SK-N-SH (cell line): ENCODE results near the gene SULT2B1. TPM values are rescaled to one million over a fixed set of nuclear protein-coding genes. Genes with fewer than 3 reads are reported as not detected.

Source experiments
- CTCF ChIA-PET: fragments of 300-600, 350-600 bp; formaldehyde crosslinking; extraction: SDS; loops from one replicate; lab custom pipeline; 2021; lab: Yijun Ruan, JAX
- POLR2A ChIA-PET: fragments of 350-600 bp; sonication (Branson Sonifier 250); formaldehyde crosslinking; extraction: SDS; loops from one replicate; lab custom pipeline; 2020; ENCODE audit warnings: antibody characterized with exemption, inconsistent platforms; lab: Yijun Ruan, JAX
- DNase-seq: peaks from one replicate; pipeline ENCODE4 v3.0.0; 2012
- H2AFZ ChIP-seq: fragments of 200-600 bp; sonication (generic); 2 replicates; pipeline ENCODE4 v1.8.1; 2016; ENCODE audit warnings: antibody characterized with exemption, mild to moderate bottlenecking, low read depth
- H3F3A ChIP-seq: fragments of 200-600 bp; sonication (generic); replicated peaks from 2 replicates; pipeline ENCODE3; 2016; ENCODE audit warnings: antibody characterized with exemption, mild to moderate bottlenecking; ENCODE audit not compliant: insufficient read depth
- H3K27ac ChIP-seq, 2 experiments: fragments of 200-500 bp in 1 of 2; fragments of 200-600 bp in 1 of 2; sonication (Bioruptor generic) in 1 of 2; sonication (generic), shearing (Covaris generic) in 1 of 2; 2 replicates each; pipeline versions ENCODE4 v1.5.1 to v1.6.1; 2014 to 2016; ENCODE audit warnings: low read depth in 2 of 2, inconsistent platforms in 1 of 2, low read length in 1 of 2, mild to moderate bottlenecking in 1 of 2, mixed read lengths in 1 of 2
- H3K27me3 ChIP-seq: fragments of 200-600 bp; sonication (generic), shearing (Covaris generic); 2 replicates; pipeline ENCODE4 v1.6.1; 2016; ENCODE audit warnings: mixed run types; ENCODE audit not compliant: insufficient read depth
- H3K36me3 ChIP-seq, 2 experiments: fragments of 200-500 bp in 1 of 2; fragments of 200-600 bp in 1 of 2; sonication (Bioruptor generic) in 1 of 2; sonication (generic) in 1 of 2; replicated peaks in 1 of 2; 2 replicates each; pipeline versions ENCODE3 to v1.5.1; 2014 to 2016; ENCODE audit warnings: low read length in 1 of 2, mild to moderate bottlenecking in 1 of 2; ENCODE audit not compliant: insufficient read depth in 2 of 2, control insufficient read depth in 1 of 2
- H3K4me1 ChIP-seq, 2 experiments: fragments of 200-500 bp in 1 of 2; fragments of 200-600 bp in 1 of 2; sonication (Bioruptor generic) in 1 of 2; sonication (generic), shearing (Covaris generic) in 1 of 2; 2 replicates each; pipeline versions ENCODE4 v1.5.1 to v1.6.1; 2014 to 2016; ENCODE audit warnings: low read depth in 1 of 2, low read length in 1 of 2, mixed run types in 1 of 2; ENCODE audit not compliant: insufficient read depth in 2 of 2, control insufficient read depth in 1 of 2
- H3K4me2 ChIP-seq: fragments of 200-600 bp; sonication (generic), shearing (Covaris generic); 2 replicates; pipeline ENCODE4 v1.6.1; 2017; ENCODE audit warnings: mixed run types
- H3K4me3 ChIP-seq, 2 experiments: fragments of 200-500 bp in 1 of 2; fragments of 200-600 bp in 1 of 2; sonication (Bioruptor generic) in 1 of 2; sonication (generic), shearing (Covaris generic) in 1 of 2; 2 replicates each; pipeline versions ENCODE4 v1.5.1 to v1.8.1; 2014 to 2016; ENCODE audit warnings: low read depth in 2 of 2, inconsistent platforms in 1 of 2, low read length in 1 of 2, mild to moderate bottlenecking in 1 of 2, mixed read lengths in 1 of 2, moderate library complexity in 1 of 2
- H3K79me2 ChIP-seq: fragments of 200-600 bp; sonication (generic); 2 replicates; pipeline ENCODE4 v1.8.1; 2017; ENCODE audit warnings: mild to moderate bottlenecking; ENCODE audit not compliant: insufficient read depth
- H3K9ac ChIP-seq: fragments of 200-600 bp; sonication (generic); 2 replicates; pipeline ENCODE4 v1.6.1; 2017; ENCODE audit warnings: mixed run types
- H3K9me2 ChIP-seq: fragments of 200-600 bp; sonication (generic); 2 replicates; pipeline ENCODE4 v1.6.1; 2017; ENCODE audit warnings: mixed run types
- H3K9me3 ChIP-seq: fragments of 200-600 bp; sonication (generic); 2 replicates; pipeline ENCODE4 v1.6.1; 2017; ENCODE audit warnings: mixed run types, mild to moderate bottlenecking, moderate library complexity
- H4K20me1 ChIP-seq: fragments of 200-600 bp; sonication (generic); 2 replicates; pipeline ENCODE4 v1.6.1; 2017; ENCODE audit warnings: mild to moderate bottlenecking, mixed run types; ENCODE audit not compliant: insufficient read depth
- CHD2 ChIP-seq: fragments of 150-350 bp; IDR thresholded peaks from 2 replicates; pipeline ENCODE4 v1.6.1; 2018; ENCODE audit warnings: low read length; ENCODE audit not compliant: partially characterized antibody
- EZH2phosphoT487 ChIP-seq: fragments of 200-600 bp; sonication (generic); IDR thresholded peaks from 2 replicates; pipeline ENCODE4 v1.6.1; 2017; ENCODE audit warnings: low read depth, mixed run types, mild to moderate bottlenecking, antibody characterized with exemption, moderate library complexity, borderline replicate concordance
- FOXM1 ChIP-seq: IDR thresholded peaks from 2 replicates; pipeline ENCODE4 v1.4.0; 2012; ENCODE audit warnings: low read depth, mild to moderate bottlenecking
- IRF3 ChIP-seq: fragments of 150-350 bp; IDR thresholded peaks from 2 replicates; pipeline ENCODE4 v1.6.1; 2016; ENCODE audit warnings: mild to moderate bottlenecking, low read depth, low read length
- MAX ChIP-seq: IDR thresholded peaks from 2 replicates; pipeline ENCODE4 v1.4.0; 2012; ENCODE audit warnings: low read depth
- MEF2A ChIP-seq: IDR thresholded peaks from 2 replicates; pipeline ENCODE4 v1.4.0; 2012; ENCODE audit warnings: low read depth, borderline replicate concordance
- MXI1 ChIP-seq: IDR thresholded peaks from 2 replicates; pipeline ENCODE4 v1.6.1; 2012; ENCODE audit warnings: mild to moderate bottlenecking, low read depth, low read length, improper control_type of control experiment
- NFIC ChIP-seq: IDR thresholded peaks from 2 replicates; pipeline ENCODE4 v1.4.0; 2012; ENCODE audit warnings: borderline replicate concordance
- PBX3 ChIP-seq: IDR thresholded peaks from 2 replicates; pipeline ENCODE4; 2012
- RCOR1 ChIP-seq: fragments of 150-350 bp; IDR thresholded peaks from 2 replicates; pipeline ENCODE4 v1.6.1; 2017; ENCODE audit warnings: antibody characterized with exemption, low read length
- RFX5 ChIP-seq: IDR thresholded peaks from 2 replicates; pipeline ENCODE4 v1.6.1; 2012; ENCODE audit warnings: mild to moderate bottlenecking, improper control_type of control experiment, low read length
- RXRA ChIP-seq: IDR thresholded peaks from 2 replicates; pipeline ENCODE4 v1.4.0; 2012; ENCODE audit warnings: low read depth, mild to moderate bottlenecking, borderline replicate concordance
- SMC3 ChIP-seq: IDR thresholded peaks from 2 replicates; pipeline ENCODE4 v1.6.1; 2012; ENCODE audit warnings: low read depth, low read length, improper control_type of control experiment
- TEAD4 ChIP-seq: IDR thresholded peaks from 2 replicates; pipeline ENCODE4 v1.4.0; 2012; ENCODE audit warnings: mild to moderate bottlenecking, borderline replicate concordance; ENCODE audit not compliant: insufficient read depth
- USF2 ChIP-seq: fragments of 150-350 bp; IDR thresholded peaks from 2 replicates; pipeline ENCODE4 v1.6.1; 2017; ENCODE audit warnings: antibody characterized with exemption, low read length, low read depth, borderline replicate concordance
- YY1 ChIP-seq: IDR thresholded peaks from 2 replicates; pipeline ENCODE4 v1.4.0; 2012; ENCODE audit warnings: low read depth, mild to moderate bottlenecking
- WGBS: methylation state at CpG from one replicate; pipeline ENCODE4 v1.1.6; 2017; ENCODE audit warnings: low lambda C conversion rate; 5-methylcytosine and 5-hydroxymethylcytosine counted together
- polyA plus RNA-seq, 3 experiments: library from polyadenylated mRNA; depleted of rRNA; stranded (reverse); fragments of >200 nt; gene quantifications; 2 replicates each; pipeline ENCODE4 v1.2.3, GENCODE V29; 2012

Gene SULT2B1
- polyA plus RNA-seq, 1 of the 3 experiments (the other 2 are of a cell fraction): 0.92 TPM

- no peak overlapping the region for H3K27ac ChIP-seq
- H4K20me1 ChIP-seq: no peaks in the 10 kb centered on the region
- H3K36me3 ChIP-seq: no peaks in the 10 kb centered on the region
- ChIA-PET POLR2A (no interaction called here), CTCF (interaction anchor here (3.6 to 9.2 kb wide), 2 partner anchors 20 to 97 kb away, joined by 72 to 230 read pairs; partner anchors contain the start of gene FAM83E)
- no peaks in the 10 kb centered on the region; a peak in 1 of 4 replicates for H3K4me1 ChIP-seq
- H3K4me2 ChIP-seq: no peak overlapping the region
- no peaks in the 10 kb centered on the region for H3K9me2 ChIP-seq
- H3K27me3 ChIP-seq: no peaks in the 10 kb centered on the region
- no peak overlapping the region for H3K4me3 ChIP-seq
- H3K9me3 ChIP-seq: no peaks in the 10 kb centered on the region
- H3K9ac ChIP-seq: no peak overlapping the region
- TF ChIP-seq RCOR1 (no peak), IRF3 (no peak), PBX3 (no peak), TEAD4 (no peak), MEF2A (no peak), FOXM1 (no peak), RXRA (no peak), MAX (no peak), USF2 (no peak), SMC3 (no peak), CHD2 (no peak)
- no peak overlapping the region for H2AFZ ChIP-seq
- DNase-seq: no peak
- H3F3A ChIP-seq: peaks cover 13% of the 10 kb centered on the region
- H3K79me2 ChIP-seq: no peaks in the 10 kb centered on the region
- WGBS: 89% methylated on average over 5 of the region's 5 CpGs
These were observed 39.0 kb downstream of the SULT2B1 start for GRCh38 chr19:48591021-48591420.

- CTCF ChIA-PET: interaction anchor here (0.6 to 3.5 kb wide), 4 partner anchors 11 to 274 kb away, joined by 3 to 22 read pairs (median 7); no protein-coding TSS in a partner anchor
These were observed 43.2 kb downstream of the SULT2B1 start for GRCh38 chr19:48595171-48595570.

More at GRCh38 chr19:48595171-48595570, 43.2 kb downstream of the SULT2B1 start:
- Histone ChIP-seq H3K9ac (no peak overlapping the region), H4K20me1 (no peaks in the 10 kb centered on the region), H3K4me1 (no peaks in the 10 kb centered on the region), H3K4me2 (no peak overlapping the region), H3K9me2 (no peaks in the 10 kb centered on the region), H3K36me3 (no peaks in the 10 kb centered on the region), H3K27me3 (no peaks in the 10 kb centered on the region; the same call in 1 of the 2 replicates), H3F3A (no peaks in the 10 kb centered on the region), H3K9me3 (no peaks in the 10 kb centered on the region), H3K27ac (no peak overlapping the region), H3K79me2 (no peaks in the 10 kb centered on the region), H3K4me3 (no peak overlapping the region), H2AFZ (no peak overlapping the region)
- 80% methylated on average over 9 of the region's 9 CpGs for WGBS
- POLR2A ChIA-PET: interaction anchor here (0.5 to 1.2 kb wide), 2 partner anchors 19 to 22 kb away, joined by 3 to 4 read pairs; no protein-coding TSS in a partner anchor
- TF ChIP-seq MXI1 (no peak), NFIC (no peak), MAX (no peak), USF2 (no peak), EZH2phosphoT487 (no peak), YY1 (no peak), IRF3 (no peak), FOXM1 (no peak), RFX5 (no peak), RXRA (no peak), SMC3 (no peak)
- no peak for DNase-seq
